ENCODE measurements around the gene GSG1L. TPM values are rescaled to one million over a fixed set of nuclear protein-coding genes. Genes with fewer than 3 reads are reported as not detected.

The GSG1L gene
- total RNA-seq, 4 donors from 2014 or later, result not detected

- TF ChIP-seq, protein P1, sequence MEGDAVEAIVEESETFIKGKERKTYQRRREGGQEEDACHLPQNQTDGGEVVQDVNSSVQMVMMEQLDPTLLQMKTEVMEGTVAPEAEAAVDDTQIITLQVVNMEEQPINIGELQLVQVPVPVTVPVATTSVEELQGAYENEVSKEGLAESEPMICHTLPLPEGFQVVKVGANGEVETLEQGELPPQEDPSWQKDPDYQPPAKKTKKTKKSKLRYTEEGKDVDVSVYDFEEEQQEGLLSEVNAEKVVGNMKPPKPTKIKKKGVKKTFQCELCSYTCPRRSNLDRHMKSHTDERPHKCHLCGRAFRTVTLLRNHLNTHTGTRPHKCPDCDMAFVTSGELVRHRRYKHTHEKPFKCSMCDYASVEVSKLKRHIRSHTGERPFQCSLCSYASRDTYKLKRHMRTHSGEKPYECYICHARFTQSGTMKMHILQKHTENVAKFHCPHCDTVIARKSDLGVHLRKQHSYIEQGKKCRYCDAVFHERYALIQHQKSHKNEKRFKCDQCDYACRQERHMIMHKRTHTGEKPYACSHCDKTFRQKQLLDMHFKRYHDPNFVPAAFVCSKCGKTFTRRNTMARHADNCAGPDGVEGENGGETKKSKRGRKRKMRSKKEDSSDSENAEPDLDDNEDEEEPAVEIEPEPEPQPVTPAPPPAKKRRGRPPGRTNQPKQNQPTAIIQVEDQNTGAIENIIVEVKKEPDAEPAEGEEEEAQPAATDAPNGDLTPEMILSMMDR (IDR thresholded peaks at IDR 0.05; ENCODE audit: low read depth), result no peak
These were observed 224.1 kb downstream of the GSG1L start for GRCh38 chr16:27839419-27839818.

DNA sequence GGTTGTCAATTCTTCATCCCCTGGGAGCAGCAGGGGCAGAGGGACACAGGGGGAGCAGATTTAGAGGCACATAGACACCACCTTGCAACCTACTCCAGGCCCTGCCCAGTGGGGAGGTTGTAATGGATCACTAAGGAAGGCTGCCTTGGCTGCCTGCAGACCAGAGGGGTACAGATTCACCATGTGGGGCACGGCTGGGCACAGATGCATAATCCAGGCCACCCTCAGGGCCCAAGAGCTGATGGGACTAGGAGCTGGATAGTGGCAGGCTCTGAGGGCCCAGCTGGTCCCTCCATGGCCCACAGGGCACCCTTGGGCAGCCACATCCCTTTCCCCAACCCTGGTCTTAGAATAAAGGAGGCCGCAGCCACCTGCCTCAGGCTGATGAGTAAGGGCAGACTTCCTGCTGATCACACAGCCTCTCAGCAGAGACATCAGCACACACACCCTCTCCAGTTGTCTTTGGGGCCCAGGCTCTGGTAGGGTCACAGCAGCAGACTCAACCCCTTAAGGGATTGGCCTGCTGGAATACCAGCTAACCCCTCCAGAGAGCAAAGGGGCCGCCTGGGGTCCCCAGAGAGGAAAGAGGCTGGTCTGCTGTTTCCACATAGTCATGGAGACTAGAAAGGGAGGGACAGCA is 224.9 kb downstream of the GSG1L start:
- TF ChIP-seq, protein P1 (IDR thresholded peaks at IDR 0.05; ENCODE audit: low read depth), result no peak

DNA sequence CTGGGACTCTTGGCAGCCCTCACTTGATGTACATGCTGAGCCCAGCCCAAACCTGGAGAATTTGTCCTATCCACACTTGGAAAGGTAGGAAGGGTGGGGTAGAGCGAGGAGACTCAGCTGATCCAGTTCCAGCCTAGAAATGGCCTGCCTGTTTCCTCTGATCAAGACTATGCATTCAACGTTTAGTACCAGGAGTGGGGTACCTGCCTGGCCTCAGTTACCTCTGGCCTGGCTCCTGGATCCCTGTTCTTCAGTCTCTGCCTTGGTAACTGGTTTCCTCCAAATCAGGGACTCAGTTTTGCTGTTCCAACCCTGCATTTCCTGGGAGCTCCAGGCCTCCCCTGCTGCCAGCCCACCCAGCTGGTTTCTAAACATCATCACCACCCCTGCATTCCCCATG is 233.5 kb downstream of the GSG1L start:
- TF ChIP-seq, protein P1 (IDR thresholded peaks at IDR 0.05; ENCODE audit: low read depth), result no peak

DNA sequence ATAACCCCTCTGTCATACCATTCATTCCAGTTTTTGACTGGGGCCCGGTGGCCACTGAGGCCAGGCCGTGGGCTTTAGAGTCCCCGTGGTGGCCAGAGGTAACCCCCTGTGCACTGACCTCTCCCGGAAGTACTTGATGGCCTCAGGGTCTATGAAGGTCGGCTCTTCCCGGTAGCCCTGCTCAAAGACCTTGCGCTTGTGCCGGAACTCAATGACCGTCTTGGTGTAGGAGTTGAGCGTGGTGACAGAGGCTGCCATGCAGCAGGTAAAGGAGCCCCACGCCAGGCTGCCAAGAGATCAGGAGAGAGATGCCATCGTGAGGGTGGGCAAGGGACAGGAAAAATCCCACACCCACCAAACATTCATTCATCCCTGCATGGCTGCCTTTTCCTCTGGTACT is 234.8 kb downstream of the GSG1L start:
- TF ChIP-seq, protein P1 (IDR thresholded peaks at IDR 0.05; ENCODE audit: low read depth), result no peak

GRCh38 chr16:27827765-27828164 is 235.7 kb downstream of the GSG1L start:
- TF ChIP-seq, protein P1 (IDR thresholded peaks at IDR 0.05; ENCODE audit: low read depth), result no peak

DNA sequence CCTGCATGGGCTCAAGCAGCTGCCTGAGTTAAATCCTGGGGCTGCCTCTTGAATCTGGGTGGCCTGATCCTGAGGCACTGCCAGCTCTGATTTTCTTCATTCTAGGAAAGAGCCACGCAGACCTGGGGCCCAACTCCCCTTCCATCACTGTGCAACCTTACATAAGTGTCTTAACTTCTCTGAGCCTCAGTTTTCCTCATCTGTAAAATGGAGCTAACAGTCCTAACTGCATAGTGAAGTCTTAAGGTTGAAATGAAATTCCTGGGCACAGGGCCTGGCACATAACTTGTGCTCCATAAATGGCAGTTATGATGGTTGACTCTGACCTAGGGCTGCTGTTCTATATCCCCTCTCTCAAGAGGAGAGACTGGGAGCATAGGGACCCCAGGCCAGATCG is 236.6 kb downstream of the GSG1L start:
- TF ChIP-seq, protein P1 (IDR thresholded peaks at IDR 0.05; ENCODE audit: low read depth), result no peak

- TF ChIP-seq, protein P1 (IDR thresholded peaks at IDR 0.05; ENCODE audit: low read depth), result no peak
These were observed 237.2 kb downstream of the GSG1L start for GRCh38 chr16:27826081-27826892.
